ENCODE results near the gene MOV10. TPM values are rescaled to one million over a fixed set of nuclear protein-coding genes. Genes with fewer than 3 reads are reported as not detected.
"Not testable (repeated sequence)": the region's sequence is repeated elsewhere in the genome, so short reads cannot be mapped to it uniquely, and the experiment has no call there.

MOV10 gene
- total RNA-seq, 4 donors from 2014 or later, result 30.6 to 69.9 (median 43.8) TPM

DNA sequence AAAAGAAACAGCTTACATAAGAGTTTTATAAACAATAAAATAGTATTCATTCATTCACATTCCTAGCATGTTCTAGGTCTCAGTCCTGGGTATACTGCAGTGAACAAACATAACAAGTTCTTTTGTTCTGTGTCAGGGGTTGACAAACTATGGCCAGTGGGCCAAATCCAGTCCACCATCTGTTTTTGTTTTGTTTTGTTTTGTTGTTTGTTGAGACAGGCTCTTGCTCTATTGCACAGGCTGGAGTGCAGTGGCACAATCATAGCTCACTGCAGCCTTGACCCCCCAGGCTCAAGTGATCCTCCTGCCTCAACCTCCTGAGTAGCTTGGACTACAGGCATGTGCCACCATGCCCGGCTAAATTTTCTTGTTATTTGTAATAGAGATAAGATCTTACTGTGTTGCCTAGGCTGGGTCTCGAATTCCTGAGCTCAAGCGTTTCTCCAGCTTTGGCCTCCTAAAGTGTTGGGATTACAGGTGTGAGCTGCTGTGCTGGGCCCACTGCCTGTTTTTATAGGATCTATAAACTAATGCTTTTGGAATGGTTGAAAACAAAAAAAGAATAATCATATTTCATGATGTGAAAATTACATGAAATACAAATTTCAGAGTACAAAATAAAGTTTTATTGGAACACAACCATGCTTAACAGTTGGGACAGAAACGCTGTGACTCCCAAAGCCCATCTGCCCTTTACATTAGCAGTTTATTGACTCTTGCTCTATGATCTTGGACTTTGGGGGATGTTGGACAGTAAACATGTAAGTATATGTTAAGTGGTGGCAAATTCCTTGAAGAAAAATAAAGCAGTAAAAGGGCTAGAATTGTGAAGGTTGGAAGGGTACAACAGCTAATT, 37.0 kb upstream of the MOV10 start:
- TF ChIP-seq POLR2A (IDR thresholded peaks at IDR 0.05) (no peak), EP300 (IDR thresholded peaks at IDR 0.05) (no peak)
- TF ChIP-seq, protein P1, sequence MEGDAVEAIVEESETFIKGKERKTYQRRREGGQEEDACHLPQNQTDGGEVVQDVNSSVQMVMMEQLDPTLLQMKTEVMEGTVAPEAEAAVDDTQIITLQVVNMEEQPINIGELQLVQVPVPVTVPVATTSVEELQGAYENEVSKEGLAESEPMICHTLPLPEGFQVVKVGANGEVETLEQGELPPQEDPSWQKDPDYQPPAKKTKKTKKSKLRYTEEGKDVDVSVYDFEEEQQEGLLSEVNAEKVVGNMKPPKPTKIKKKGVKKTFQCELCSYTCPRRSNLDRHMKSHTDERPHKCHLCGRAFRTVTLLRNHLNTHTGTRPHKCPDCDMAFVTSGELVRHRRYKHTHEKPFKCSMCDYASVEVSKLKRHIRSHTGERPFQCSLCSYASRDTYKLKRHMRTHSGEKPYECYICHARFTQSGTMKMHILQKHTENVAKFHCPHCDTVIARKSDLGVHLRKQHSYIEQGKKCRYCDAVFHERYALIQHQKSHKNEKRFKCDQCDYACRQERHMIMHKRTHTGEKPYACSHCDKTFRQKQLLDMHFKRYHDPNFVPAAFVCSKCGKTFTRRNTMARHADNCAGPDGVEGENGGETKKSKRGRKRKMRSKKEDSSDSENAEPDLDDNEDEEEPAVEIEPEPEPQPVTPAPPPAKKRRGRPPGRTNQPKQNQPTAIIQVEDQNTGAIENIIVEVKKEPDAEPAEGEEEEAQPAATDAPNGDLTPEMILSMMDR (IDR thresholded peaks at IDR 0.05), result no peak
- DNase-seq (ENCODE audit: low spot score in 2 of 2), result no peak
- WGBS, 2 donors, result 78 to 82% methylated on average over 4 of the region's 4 CpGs
- Histone ChIP-seq H3K4me3 (no peak overlapping the region), H3K9me3 (no peaks in the 10 kb centered on the region), H3K36me3 (no peaks in the 10 kb centered on the region), H3K27ac (peak overlapping the region in 2 of 4 donors; percentile 19 to 73), H3K4me1 (peaks cover 0 to 62% (median 21%) of the 10 kb centered on the region in 4 donors), H3K27me3 (no peaks in the 10 kb centered on the region)

DNA sequence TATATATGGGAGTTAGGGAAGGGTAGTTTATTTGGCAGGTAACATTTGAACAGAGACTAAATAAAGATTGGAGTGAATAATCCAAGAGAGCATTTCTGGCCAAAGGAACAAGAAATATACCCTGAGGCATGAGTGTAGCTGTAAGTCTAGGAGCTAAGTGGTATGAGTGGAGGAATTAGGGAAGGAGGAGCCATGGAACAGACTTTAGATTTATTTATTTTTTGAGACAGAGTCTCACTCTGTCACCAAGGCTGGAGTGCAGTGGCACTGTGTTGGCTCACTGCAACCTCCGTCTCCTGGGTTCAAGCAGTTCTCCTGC, 36.4 kb upstream of the MOV10 start:
- H3K4me3 ChIP-seq, result no peak overlapping the region

DNA sequence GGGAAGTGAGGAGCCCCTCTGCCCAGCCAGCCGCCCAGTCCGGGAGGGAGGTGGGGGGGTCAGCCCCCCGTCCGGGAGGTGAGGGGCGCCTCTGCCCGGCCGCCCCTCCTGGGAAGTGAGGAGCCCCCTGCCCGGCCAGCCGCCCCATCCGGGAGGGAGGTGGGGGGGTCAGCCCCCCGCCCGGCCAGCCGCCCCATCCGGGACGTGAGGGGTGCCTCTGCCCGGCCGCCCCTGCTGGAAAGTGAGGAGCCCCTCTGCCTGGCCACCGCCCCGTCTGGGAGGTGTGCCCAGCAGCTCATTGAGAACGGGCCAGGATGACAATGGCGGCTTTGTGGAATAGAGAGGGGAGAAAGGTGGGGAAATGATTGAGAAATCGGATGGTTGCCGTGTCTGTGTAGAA, 34.0 kb upstream of the MOV10 start:
- H3K27ac ChIP-seq; H3K36me3 ChIP-seq; H3K9me3 ChIP-seq; DNase-seq (ENCODE audit: low spot score in 2 of 2); H3K27me3 ChIP-seq; H3K4me3 ChIP-seq: not testable (repeated sequence)
- peaks cover 0 to 54% (median 18%) of the 10 kb centered on the region in 4 donors for H3K4me1 ChIP-seq
- 42 to 75% methylated on average over 9 to 15 of the region's 23 CpGs for WGBS, 2 donors

More for the DNA sequence above, 36.4 kb upstream of the MOV10 start:
- Histone ChIP-seq H3K4me1 (peaks cover 0 to 59% (median 21%) of the 10 kb centered on the region in 4 donors), H3K9me3 (no peaks in the 10 kb centered on the region), H3K27me3 (no peaks in the 10 kb centered on the region), H3K36me3 (no peaks in the 10 kb centered on the region), H3K27ac (no peak overlapping the region)
- WGBS, 2 donors, result 90 to 100% methylated on average over 1 of the region's 1 CpG
- TF ChIP-seq POLR2A (IDR thresholded peaks at IDR 0.05) (no peak), EP300 (IDR thresholded peaks at IDR 0.05) (no peak)
- TF ChIP-seq, protein P1 (IDR thresholded peaks at IDR 0.05), result no peak
- DNase-seq (ENCODE audit: low spot score in 2 of 2), result no peak

DNA sequence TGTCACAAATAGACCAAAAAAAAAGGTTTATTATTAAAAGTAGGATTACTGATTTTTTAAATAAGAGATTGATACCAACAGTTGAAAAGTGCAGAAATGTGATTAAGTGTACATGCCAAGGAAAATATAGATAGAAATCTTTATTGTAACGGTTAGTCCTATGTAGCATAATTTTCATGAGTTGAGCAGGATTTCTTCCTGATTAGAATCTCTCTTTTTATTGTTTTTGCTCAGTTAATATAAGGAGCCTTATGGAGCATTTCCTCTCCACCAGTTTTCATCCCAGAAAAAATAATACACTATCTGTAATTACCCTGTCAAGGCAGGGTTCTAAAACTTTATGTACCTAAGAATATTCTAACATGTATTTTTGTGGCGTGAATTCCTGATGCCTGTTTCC, 31.4 kb upstream of the MOV10 start:
- Histone ChIP-seq H3K36me3 (peaks cover 0 to 14% (median 0%) of the 10 kb centered on the region in 3 donors), H3K4me1 (peaks cover 0 to 35% (median under 1%) of the 10 kb centered on the region in 4 donors)
- WGBS, 2 donors, result 75 to 85% methylated on average over 2 of the region's 2 CpGs

DNA sequence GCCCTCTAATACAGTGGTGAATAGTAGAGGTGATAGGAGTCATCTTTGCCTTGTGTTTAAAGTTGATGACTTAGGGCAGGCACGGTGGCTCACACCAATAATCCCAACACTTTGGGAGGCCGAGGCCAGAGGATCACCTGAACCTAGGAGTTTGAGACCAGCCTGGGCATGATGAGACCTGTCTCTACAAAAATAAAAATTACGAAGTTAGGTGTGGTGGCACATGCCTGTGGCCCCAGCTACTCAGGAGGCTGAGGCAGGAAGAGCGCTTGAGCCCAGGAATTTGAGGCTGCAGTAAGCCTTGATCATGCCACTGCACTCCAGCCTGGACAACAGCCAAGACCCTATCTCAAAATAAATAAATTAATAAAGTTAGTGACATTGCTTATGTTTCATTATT, 28.2 kb upstream of the MOV10 start:
- DNase-seq (ENCODE audit: low spot score in 2 of 2), result no peak
- no peak overlapping the region for H3K27ac ChIP-seq
- no peak overlapping the region for H3K4me3 ChIP-seq
- TF ChIP-seq POLR2A (IDR thresholded peaks at IDR 0.05), result no peak
- TF ChIP-seq, protein P1 (IDR thresholded peaks at IDR 0.05), result no peak
- no peaks in the 10 kb centered on the region for H3K9me3 ChIP-seq
- no peaks in the 10 kb centered on the region for H3K27me3 ChIP-seq
- H3K4me1 ChIP-seq, result peaks cover 0 to 16% (median 0%) of the 10 kb centered on the region in 4 donors
- 93 to 97% methylated on average over 4 of the region's 4 CpGs for WGBS, 2 donors
- H3K36me3 ChIP-seq, result peaks cover 0 to 42% (median 0%) of the 10 kb centered on the region in 3 donors

More for the DNA sequence above, 31.4 kb upstream of the MOV10 start:
- Histone ChIP-seq H3K4me3 (no peak overlapping the region), H3K27ac (no peak overlapping the region), H3K9me3 (no peaks in the 10 kb centered on the region), H3K27me3 (no peaks in the 10 kb centered on the region)
- no peak for TF ChIP-seq POLR2A (IDR thresholded peaks at IDR 0.05)
- TF ChIP-seq, protein P1 (IDR thresholded peaks at IDR 0.05), result no peak
- no peak for TF ChIP-seq EP300 (IDR thresholded peaks at IDR 0.05)
- no peak for DNase-seq (ENCODE audit: low spot score in 2 of 2)
